ENCODE data around the gene GALK1.

DNA sequence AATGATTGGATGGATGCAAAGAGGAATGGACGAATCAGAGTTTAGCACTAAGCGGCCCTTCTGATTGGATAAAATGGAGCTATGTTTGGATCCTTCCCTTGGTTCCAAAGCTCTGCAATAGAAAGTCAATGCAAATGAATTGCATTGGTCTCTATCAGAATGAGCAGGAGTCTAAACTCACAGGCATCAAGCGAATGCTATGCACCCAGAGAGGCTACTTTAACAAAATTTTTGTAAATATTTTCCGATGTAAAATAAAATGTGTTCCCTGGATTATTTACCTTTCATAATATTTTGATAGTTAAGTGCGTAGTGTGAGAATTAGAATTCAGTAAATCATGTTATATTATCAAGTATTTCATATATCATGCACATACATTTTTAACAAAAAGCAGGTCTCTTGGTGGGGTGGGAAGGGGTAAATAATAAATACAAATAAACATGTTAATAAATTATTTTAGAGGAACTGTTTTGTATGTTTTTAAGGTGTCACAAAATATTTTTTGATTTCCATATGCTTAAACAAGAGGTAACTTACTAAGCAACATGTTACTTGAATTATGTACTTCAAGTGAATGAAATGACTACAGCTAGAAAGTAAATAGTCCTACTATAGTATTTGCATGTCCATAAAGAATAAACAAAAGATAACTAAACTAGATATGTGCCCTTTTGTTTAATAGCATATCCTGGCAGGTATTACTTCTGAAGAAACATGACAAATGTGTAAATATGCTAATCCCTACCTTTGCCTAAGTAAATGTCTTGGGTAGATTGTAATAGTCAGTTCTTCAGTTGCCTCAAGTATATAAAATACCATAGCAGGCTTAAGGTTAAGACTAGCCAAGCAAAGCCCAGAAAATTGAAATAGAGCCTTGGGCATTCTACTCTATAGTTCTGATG lies 15.2 kb upstream of the GALK1 start:
- TF ChIP-seq, protein P1, sequence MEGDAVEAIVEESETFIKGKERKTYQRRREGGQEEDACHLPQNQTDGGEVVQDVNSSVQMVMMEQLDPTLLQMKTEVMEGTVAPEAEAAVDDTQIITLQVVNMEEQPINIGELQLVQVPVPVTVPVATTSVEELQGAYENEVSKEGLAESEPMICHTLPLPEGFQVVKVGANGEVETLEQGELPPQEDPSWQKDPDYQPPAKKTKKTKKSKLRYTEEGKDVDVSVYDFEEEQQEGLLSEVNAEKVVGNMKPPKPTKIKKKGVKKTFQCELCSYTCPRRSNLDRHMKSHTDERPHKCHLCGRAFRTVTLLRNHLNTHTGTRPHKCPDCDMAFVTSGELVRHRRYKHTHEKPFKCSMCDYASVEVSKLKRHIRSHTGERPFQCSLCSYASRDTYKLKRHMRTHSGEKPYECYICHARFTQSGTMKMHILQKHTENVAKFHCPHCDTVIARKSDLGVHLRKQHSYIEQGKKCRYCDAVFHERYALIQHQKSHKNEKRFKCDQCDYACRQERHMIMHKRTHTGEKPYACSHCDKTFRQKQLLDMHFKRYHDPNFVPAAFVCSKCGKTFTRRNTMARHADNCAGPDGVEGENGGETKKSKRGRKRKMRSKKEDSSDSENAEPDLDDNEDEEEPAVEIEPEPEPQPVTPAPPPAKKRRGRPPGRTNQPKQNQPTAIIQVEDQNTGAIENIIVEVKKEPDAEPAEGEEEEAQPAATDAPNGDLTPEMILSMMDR (IDR thresholded peaks at IDR 0.05): no peak
- TF ChIP-seq POLR2AphosphoS5 (IDR thresholded peaks at IDR 0.05) (no peak), EP300 (IDR thresholded peaks at IDR 0.05) (no peak), POLR2A (IDR thresholded peaks at IDR 0.05) (no peak)

Measured in gastroesophageal sphincter (tissue), 3 donors.